Measurements from ENCODE around the gene ACKR1.

DNA sequence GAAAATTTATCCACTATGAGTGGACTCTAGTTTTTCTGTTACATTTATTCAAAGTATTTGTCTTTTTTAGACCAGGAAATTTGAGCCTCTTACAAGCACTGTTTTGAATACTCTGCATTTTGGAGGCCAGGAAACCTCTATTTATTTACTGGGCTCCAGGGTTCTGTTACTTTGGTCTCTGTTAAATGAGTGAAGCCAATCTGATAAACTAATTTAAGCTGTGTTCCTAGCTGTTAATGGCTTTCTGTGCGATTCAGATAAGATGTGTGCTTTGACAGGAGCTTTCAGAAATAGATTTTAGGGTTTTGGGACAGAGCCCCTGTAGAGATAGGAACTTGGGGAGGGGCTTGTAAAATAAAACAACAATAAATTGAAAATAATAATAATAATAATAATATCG, 23.9 kb downstream of the ACKR1 start:
- TF ChIP-seq POLR2A (IDR thresholded peaks at IDR 0.05) (no peak), EP300 (IDR thresholded peaks at IDR 0.05) (no peak), POLR2AphosphoS5 (IDR thresholded peaks at IDR 0.05) (no peak)
- TF ChIP-seq, protein P1, sequence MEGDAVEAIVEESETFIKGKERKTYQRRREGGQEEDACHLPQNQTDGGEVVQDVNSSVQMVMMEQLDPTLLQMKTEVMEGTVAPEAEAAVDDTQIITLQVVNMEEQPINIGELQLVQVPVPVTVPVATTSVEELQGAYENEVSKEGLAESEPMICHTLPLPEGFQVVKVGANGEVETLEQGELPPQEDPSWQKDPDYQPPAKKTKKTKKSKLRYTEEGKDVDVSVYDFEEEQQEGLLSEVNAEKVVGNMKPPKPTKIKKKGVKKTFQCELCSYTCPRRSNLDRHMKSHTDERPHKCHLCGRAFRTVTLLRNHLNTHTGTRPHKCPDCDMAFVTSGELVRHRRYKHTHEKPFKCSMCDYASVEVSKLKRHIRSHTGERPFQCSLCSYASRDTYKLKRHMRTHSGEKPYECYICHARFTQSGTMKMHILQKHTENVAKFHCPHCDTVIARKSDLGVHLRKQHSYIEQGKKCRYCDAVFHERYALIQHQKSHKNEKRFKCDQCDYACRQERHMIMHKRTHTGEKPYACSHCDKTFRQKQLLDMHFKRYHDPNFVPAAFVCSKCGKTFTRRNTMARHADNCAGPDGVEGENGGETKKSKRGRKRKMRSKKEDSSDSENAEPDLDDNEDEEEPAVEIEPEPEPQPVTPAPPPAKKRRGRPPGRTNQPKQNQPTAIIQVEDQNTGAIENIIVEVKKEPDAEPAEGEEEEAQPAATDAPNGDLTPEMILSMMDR (IDR thresholded peaks at IDR 0.05) = no peak

All from sigmoid colon (tissue), 4 donors.